Stimulated activated CD4-positive, alpha-beta T cell treated with anti-CD3 and anti-CD28 coated beads, TNF-alpha, amount 100 ng/mL, for 1 hour (primary cell): Measurements from ENCODE around the gene KCNMB4.

Source experiments
- DNase-seq, 3 donors: peaks; one replicate each; pipeline ENCODE4 v3.0.0-alpha.2; 2020; ENCODE audit warnings: low read depth in 3 of 3, low spot score in 1 of 3

The KCNMB4 gene

GRCh38 chr12:70430400-70430799 is 64.3 kb downstream of the KCNMB4 start:
- no peak for DNase-seq

- no peak for DNase-seq
These were observed 70.7 kb downstream of the KCNMB4 start for GRCh38 chr12:70436836-70437235.

DNA sequence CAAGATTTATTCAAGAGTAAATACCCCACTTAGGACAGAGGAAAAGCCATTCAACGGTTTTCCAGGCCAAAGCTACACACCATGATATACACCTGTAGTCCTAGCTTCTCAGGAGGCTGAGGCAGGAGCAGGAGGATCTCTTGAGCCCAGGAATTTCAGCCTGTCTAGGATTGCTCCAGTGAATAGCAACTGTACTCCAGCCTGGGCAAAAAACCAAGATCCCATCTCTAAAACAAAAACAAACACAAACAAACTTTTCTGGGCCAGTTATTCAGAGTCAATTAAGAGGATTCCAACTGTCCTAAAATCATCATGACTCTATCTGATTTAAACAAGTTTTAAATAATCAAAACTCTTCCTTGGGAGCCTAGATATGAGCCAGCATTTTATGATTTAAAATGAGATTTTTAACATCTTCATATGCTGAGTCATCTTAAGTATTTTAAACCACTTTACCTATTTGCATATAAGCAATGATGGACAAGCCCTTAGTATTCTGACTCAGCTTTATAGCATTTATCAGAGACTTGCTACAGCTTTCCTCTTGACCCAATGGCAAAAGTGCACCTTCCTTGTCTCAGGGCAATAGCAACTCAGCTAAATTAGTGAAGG is 77.1 kb downstream of the KCNMB4 start:
- no peak for DNase-seq

DNA sequence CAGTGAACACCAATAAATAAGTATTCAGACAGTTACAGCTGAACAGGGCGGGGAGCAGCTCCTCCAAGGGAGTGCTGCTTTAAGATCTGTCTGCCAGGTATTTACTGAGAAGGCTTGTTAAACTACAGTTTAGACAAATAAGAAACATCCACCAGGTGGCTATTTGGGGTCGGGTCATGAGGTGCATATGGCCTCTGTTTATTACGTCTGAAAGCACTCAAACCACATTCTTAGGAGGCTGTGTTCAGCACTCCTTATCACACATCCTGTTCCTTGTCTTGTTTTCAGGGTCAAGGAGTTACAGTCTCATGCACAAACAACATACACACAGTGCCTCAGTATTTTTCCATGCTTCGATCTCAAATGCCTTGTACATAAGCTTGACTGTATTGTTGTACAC is 78.8 kb downstream of the KCNMB4 start:
- DNase-seq: no peak

DNA sequence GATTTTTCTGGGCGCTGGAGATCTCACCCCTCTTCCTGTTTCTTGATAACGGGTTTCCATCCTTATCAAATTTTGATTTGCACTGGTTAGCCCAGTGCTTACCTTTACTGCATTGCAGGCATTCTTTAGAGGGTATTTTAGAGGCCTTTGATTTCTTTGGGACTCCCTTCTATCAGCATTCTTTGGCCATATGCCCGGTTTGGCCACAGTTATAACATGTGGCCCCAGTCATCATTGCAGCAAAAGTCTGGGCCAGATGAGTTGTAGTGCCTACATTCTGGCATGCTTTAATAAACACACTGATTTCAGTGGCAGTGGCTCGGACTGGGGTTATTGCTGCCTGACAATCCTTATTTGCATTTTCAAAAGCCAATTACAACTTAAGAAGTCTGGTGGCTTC is 82.3 kb downstream of the KCNMB4 start:
- no peak for DNase-seq

DNA sequence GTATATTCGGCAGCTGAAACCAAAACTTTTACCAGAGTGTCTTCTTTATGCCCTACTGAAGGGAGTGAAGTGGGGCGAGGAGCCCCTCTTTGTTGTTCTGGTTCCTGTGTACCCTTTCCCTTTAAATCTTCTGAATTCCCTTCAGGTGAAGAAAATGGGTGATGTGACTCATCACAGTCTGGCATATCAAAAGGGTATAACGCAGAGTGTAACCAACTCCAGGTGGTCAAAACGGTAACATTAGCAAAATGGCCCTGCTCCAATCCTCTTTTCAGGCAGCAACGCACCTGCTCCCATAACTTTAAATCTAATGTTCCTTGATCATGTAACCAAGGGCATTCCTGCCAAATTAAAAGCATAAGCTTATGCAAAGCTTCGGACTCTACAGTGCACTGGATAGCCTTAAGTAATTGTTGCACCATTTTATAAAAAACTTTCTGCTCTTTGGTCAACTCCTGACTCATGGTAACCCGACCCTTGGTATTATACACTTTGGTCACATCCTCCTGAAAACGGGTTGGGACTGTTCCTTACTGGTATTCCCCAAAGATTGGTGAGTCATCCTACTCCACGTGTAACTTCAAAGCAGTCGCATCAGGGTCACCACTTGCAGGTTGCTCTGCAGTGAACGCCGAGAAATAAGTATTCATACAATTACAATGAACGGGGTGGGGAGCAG is 83.1 kb downstream of the KCNMB4 start:
- DNase-seq: no peak

DNA sequence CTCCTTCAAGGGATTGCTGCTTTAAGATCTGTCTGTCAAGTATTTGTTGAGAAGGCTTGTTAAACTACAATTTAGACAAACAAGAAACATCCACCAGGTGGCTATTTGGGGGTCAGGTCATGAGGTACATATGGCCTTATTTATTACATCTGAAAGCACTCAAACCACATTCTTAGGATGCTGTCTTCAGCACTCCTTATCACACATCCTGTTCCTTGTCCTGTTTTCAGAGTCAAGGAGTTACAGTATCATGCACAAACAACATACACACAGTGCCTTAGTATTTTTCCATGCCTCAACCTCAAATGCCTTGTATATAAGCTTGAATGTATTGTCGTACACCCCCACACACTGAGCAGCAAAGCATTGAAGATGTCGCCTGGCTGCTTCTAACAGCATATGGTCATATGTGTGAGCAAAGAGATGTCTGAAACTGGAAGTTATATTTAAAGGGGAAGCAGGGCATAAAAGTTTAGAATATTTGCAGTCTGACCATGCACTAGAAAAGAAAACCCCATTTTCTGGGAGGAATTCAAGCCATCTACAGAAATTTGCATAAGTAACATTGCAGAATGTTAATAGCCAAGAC is 83.8 kb downstream of the KCNMB4 start:
- DNase-seq: no peak

- DNase-seq: no peak
These were observed 85.4 kb downstream of the KCNMB4 start for GRCh38 chr12:70451528-70451927.

- no peak for DNase-seq
These were observed 90.9 kb downstream of the KCNMB4 start for GRCh38 chr12:70456953-70457352.

GRCh38 chr12:70459786-70460185 is 93.7 kb downstream of the KCNMB4 start:
- DNase-seq: no peak

GRCh38 chr12:70463997-70464396 is 97.9 kb downstream of the KCNMB4 start:
- no peak for DNase-seq

DNA sequence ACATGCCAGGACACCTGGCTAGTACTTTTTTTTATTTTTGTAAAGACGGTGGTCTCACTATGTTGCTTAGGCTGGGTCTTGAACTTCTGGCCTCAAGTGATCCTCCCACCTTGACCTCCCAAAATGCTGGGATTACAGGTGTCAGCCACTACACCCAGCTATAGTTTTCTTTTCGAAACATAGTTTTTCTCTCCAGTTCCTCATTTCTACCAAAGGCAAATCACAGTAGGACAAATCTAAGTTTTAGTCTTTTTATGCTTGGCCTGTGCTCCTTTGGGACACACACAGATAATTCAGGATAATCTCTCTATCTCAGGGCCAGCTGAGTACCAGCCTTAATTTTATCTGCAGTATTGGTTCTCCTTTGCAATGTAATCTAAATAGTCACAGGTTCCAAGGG is 100.7 kb downstream of the KCNMB4 start:
- DNase-seq: no peak

- no peak for DNase-seq
These were observed 101.4 kb downstream of the KCNMB4 start for GRCh38 chr12:70467476-70467875.

DNA sequence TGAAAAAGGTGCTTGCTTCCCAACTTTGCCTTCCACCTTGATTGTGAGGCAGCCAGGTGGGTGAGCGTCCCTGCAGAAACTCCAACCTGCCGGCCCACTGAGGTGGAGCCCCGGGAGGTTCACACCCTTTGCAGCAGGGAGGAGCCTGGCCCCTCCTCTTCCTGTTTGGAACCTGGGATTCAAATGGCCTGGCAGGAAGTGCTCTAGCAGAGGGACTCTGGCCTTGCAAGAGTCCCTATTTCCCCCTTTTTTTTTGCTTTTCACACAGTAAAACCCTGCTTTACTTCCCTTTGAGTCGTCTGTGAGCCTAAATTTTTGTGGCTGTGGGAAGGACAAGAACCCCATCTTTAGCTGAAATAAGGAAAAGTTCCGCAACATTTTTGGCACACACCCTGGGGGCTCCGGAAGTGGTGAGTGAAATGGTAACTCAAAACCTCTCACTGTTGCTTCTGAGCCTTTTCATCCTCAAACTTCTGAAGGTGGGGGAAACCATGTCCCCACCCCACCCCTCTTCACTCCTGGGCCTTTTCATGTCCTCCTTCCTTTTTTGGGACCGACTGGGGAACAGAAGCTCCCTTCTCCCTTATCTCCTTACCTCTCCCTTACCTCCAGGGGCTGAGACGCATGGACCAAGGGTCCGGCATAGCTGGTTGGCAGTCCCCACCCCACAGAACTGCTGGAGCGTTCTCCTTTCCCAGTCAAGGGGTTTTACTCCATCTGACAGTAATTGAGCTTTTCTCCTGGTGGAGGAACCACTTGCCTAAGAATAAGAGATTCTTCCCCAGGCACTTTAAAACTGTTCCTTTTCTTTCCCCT is 102.0 kb downstream of the KCNMB4 start:
- no peak for DNase-seq

DNA sequence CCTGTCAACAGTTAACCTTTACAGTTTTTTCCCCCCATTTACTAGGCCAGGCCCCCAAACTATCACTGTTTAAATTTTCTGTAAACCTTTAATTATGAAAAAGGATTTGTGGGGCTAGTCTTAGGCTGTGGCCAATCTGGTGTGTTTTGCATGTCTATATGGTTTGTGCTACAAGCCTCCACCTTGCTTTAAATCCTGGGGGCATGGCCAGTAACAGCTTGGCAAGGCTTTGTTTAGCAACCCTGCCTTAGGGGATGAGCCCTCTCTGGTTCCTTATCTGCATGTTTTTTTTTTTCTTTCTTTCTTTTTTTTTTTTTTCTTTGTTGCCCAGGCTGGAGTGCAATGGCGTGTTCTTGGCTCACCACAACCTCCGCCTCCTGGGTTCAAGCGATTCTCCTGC is 102.7 kb downstream of the KCNMB4 start:
- no peak for DNase-seq

GRCh38 chr12:70469221-70469820 is 103.2 kb downstream of the KCNMB4 start:
- no peak for DNase-seq

- DNase-seq: no peak
These were observed 116.7 kb downstream of the KCNMB4 start for GRCh38 chr12:70482764-70483163.
